Motor neuron (in vitro differentiated cells): Measurements from ENCODE around the gene OR56A4. TPM values are rescaled to one million over a fixed set of nuclear protein-coding genes. Genes with fewer than 3 reads are reported as not detected.
"Not testable (repeated sequence)": the region's sequence is repeated elsewhere in the genome, so short reads cannot be mapped to it uniquely, and the experiment has no call there.

Experiments used
- ATAC-seq, 8 experiments: fragments of 200-7000 bp; cut with Tn5 transposase; replicated peaks in 6 of 8; 2 replicates each; pipeline ENCODE4 v1.8.0; 2021; ENCODE audit warnings: mild to moderate bottlenecking in 8 of 8, moderate library complexity in 8 of 8
- H3K27ac ChIP-seq, 2 donors: fragments of 250-450 bp; sonication (Bioruptor Pico); 2 replicates each; pipeline ENCODE4 v1.9.0; 2021; ENCODE audit warnings: antibody characterized with exemption in 2 of 2, mild to moderate bottlenecking in 2 of 2, moderate library complexity in 1 of 2
- H3K4me1 ChIP-seq, 2 donors: fragments of 250-450 bp; sonication (Bioruptor Pico); replicated peaks in 1 of 2; 2 replicates each; pipeline ENCODE4 v1.6.1; 2021; ENCODE audit warnings: antibody characterized with exemption in 2 of 2, mild to moderate bottlenecking in 2 of 2, moderate library complexity in 1 of 2
- H3K4me3 ChIP-seq, 5 donors: fragments of 250-450 bp; sonication (Bioruptor Pico); 2 replicates each; pipeline ENCODE4 v1.9.0; 2021; ENCODE audit warnings: antibody characterized with exemption in 5 of 5, mild to moderate bottlenecking in 5 of 5, moderate library complexity in 4 of 5
- WGBS, 10 experiments: fragments of 450-650 bp; shearing (Covaris generic); methylation state at CpG; one replicate each; pipeline ENCODE4 v1.0.0; 2022; 5-methylcytosine and 5-hydroxymethylcytosine counted together
- in situ Hi-C, 9 experiments: fragments of 400-800 bp; cut with MboI; loops; one replicate each; pipeline ENCODE4 v1.15.0; 2021; ENCODE audit warnings: low sequenced_read_pairs in 9 of 9, low pct_unique_long_range_greater_than_20kb in 2 of 9; ENCODE audit not compliant: unreplicated experiment in 9 of 9
- total RNA-seq, 8 experiments: library from RNA; unstranded; fragments of 300-600 nt; gene quantifications; 2 replicates each; pipeline versions ENCODE4 v1.2.3 to v1.2.4, GENCODE V29; 2022

The OR56A4 gene
- total RNA-seq, 8 experiments from 2014 or later, result 0.10 to 0.76 (median 0.15) TPM; not detected in 4

GRCh38 chr11:5994791-5995190 is 12.0 kb downstream of the OR56A4 start:
- Histone ChIP-seq H3K4me3 (no peak overlapping the region), H3K4me1 (no peaks in the 10 kb centered on the region), H3K27ac (no peak overlapping the region)
- ATAC-seq, result no peak
- in situ Hi-C loops, result no loop called here
- WGBS, 10 experiments, result 0 to 83% (median 72%) methylated on average over 1 to 7 of the region's 14 CpGs; no CpG with 5 or more reads in 3 of the 10 experiments

GRCh38 chr11:5992604-5993251 is 14.0 kb downstream of the OR56A4 start:
- no peaks in the 10 kb centered on the region for H3K4me1 ChIP-seq
- in situ Hi-C loops, result no loop called here
- no peak overlapping the region for H3K27ac ChIP-seq
- WGBS, 10 experiments, result 0 to 90% (median 51%) methylated on average over 1 to 3 of the region's 3 CpGs; no CpG with 5 or more reads in 4 of the 10 experiments
- ATAC-seq, result peak in 3 of 8 experiments; percentile 65 to 71 (median 71)
- no peak overlapping the region for H3K4me3 ChIP-seq

GRCh38 chr11:5992150-5992549 is 14.6 kb downstream of the OR56A4 start:
- H3K27ac ChIP-seq, result no peak overlapping the region
- in situ Hi-C loops, result no loop called here
- H3K4me1 ChIP-seq, result no peaks in the 10 kb centered on the region
- ATAC-seq, result peak in 1 of 8 experiments; percentile 28
- no peak overlapping the region for H3K4me3 ChIP-seq
- WGBS, 10 experiments, result 4 to 100% (median 63%) methylated on average over 1 to 3 of the region's 3 CpGs

- H3K27ac ChIP-seq, result no peak overlapping the region
These were observed 17.5 kb downstream of the OR56A4 start for GRCh38 chr11:5989203-5989602.

GRCh38 chr11:5986885-5987284 is 19.9 kb downstream of the OR56A4 start, which contains the start of gene OR52L1:
OR52L1 (minus strand) TSS chr11:5986985; CDS start chr11:5986930, 55 bp downstream.
- Histone ChIP-seq H3K4me3 (no peak within 1 kb of the TSS), H3K27ac (no peak within 1 kb of the TSS), H3K4me1 (no peaks in the 10 kb centered on the region)
- ATAC-seq, result no peak
- WGBS, 10 experiments, result 0 to 60% (median 20%) methylated on average over 1 of the region's 1 CpG; no CpG with 5 or more reads in 1 of the 10 experiments
- in situ Hi-C loops, result no loop called here

More at GRCh38 chr11:5989203-5989602, 17.5 kb downstream of the OR56A4 start:
- H3K4me1 ChIP-seq, result no peaks in the 10 kb centered on the region
- ATAC-seq, result no peak
- 29 to 96% (median 68%) methylated on average over 1 to 4 of the region's 4 CpGs; no CpG with 5 or more reads in 1 of the 10 experiments for WGBS, 10 experiments
- in situ Hi-C loops, result no loop called here
- no peak overlapping the region for H3K4me3 ChIP-seq

- ATAC-seq, result no peak
- Histone ChIP-seq H3K4me3 (no peak overlapping the region), H3K4me1 (no peaks in the 10 kb centered on the region), H3K27ac (no peak overlapping the region)
- 0 to 100% (median 78%) methylated on average over 1 of the region's 1 CpG; no CpG with 5 or more reads in 6 of the 10 experiments for WGBS, 10 experiments
- in situ Hi-C loops, result no loop called here
These were observed 23.3 kb downstream of the OR56A4 start for GRCh38 chr11:5983443-5983842.

- no peak for ATAC-seq
- WGBS, 10 experiments, result 25 to 100% (median 80%) methylated on average over 1 of the region's 1 CpG; no CpG with 5 or more reads in 5 of the 10 experiments
- no peak overlapping the region for H3K27ac ChIP-seq
- in situ Hi-C loops, result no loop called here
- H3K4me3 ChIP-seq, result no peak overlapping the region
- no peaks in the 10 kb centered on the region for H3K4me1 ChIP-seq
These were observed 33.2 kb downstream of the OR56A4 start for GRCh38 chr11:5973530-5973929.

GRCh38 chr11:5968394-5968793 is 38.4 kb downstream of the OR56A4 start, which contains the start of gene OR56A5:
OR56A5 (minus strand) TSS chr11:5968494; CDS start chr11:5968494, 0 bp downstream.
- no peak for ATAC-seq
- no peaks in the 10 kb centered on the region for H3K4me1 ChIP-seq
- no peak within 1 kb of the TSS for H3K27ac ChIP-seq
- in situ Hi-C loops, result no loop called here
- H3K4me3 ChIP-seq, result no peak within 1 kb of the TSS

- H3K4me3 ChIP-seq, result no peak overlapping the region
- ATAC-seq, result no peak
- WGBS, 10 experiments, result 10 to 85% (median 51%) methylated on average over 1 to 3 of the region's 3 CpGs; no CpG with 5 or more reads in 4 of the 10 experiments
- in situ Hi-C loops, result no loop called here
- H3K27ac ChIP-seq, result no peak overlapping the region
- no peaks in the 10 kb centered on the region for H3K4me1 ChIP-seq
These were observed 39.0 kb downstream of the OR56A4 start for GRCh38 chr11:5967708-5968107.

GRCh38 chr11:5966958-5967357 is 39.8 kb downstream of the OR56A4 start:
- Histone ChIP-seq H3K4me1 (no peaks in the 10 kb centered on the region), H3K27ac (no peak overlapping the region), H3K4me3 (no peak overlapping the region)
- in situ Hi-C loops, result no loop called here
- no peak for ATAC-seq
- 0 to 83% (median 35%) methylated on average over 1 to 2 of the region's 2 CpGs for WGBS, 10 experiments

- in situ Hi-C loops, H3K27ac ChIP-seq, ATAC-seq, H3K4me3 ChIP-seq, H3K4me1 ChIP-seq: not testable (repeated sequence)
- WGBS, 10 experiments, result no CpG with 5 or more reads among the region's 40 CpGs
These were observed 45.9 kb downstream of the OR56A4 start for GRCh38 chr11:5960704-5961320.

- Histone ChIP-seq H3K4me1 (no peaks in the 10 kb centered on the region), H3K4me3 (no peak overlapping the region), H3K27ac (no peak overlapping the region)
- in situ Hi-C loops, result no loop called here
- ATAC-seq, result no peak
- 13 to 100% (median 71%) methylated on average over 1 to 3 of the region's 3 CpGs; no CpG with 5 or more reads in 1 of the 10 experiments for WGBS, 10 experiments
These were observed 51.2 kb downstream of the OR56A4 start for GRCh38 chr11:5955586-5955985.
